Progenitor cell of endocrine pancreas (in vitro differentiated cells): Measurements from ENCODE around the gene CNBP. TPM values are rescaled to one million over a fixed set of nuclear protein-coding genes. Genes with fewer than 3 reads are reported as not detected.
A peak's percentile ranks its signal among the peaks of the same experiment; 100 is the strongest.
"Not testable (repeated sequence)": the region's sequence is repeated elsewhere in the genome, so short reads cannot be mapped to it uniquely, and the experiment has no call there.

Source experiments
- DNase-seq: peaks from one replicate; pipeline ENCODE4 v3.0.0; 2021; ENCODE audit warnings: low spot score; ENCODE audit not compliant: unreplicated experiment
- H3K27ac Mint-ChIP-seq: 2 replicates; pipeline ENCODE4 v1.8.0; 2021; ENCODE audit warnings: mild to moderate bottlenecking, moderate library complexity, mixed read lengths
- H3K27me3 Mint-ChIP-seq: 2 replicates; pipeline ENCODE4 v1.8.0; 2021; ENCODE audit warnings: mixed read lengths
- H3K36me3 Mint-ChIP-seq: 2 replicates; pipeline ENCODE4 v1.8.0; 2022; ENCODE audit warnings: mixed read lengths; ENCODE audit not compliant: insufficient read depth
- H3K4me1 Mint-ChIP-seq: 2 replicates; pipeline ENCODE4 v1.8.0; 2021; ENCODE audit warnings: low read depth, mixed read lengths
- H3K4me3 Mint-ChIP-seq: 2 replicates; pipeline ENCODE4 v1.8.0; 2021; ENCODE audit warnings: low read depth, mild to moderate bottlenecking, moderate library complexity, mixed read lengths
- H3K9me3 Mint-ChIP-seq: 2 replicates; pipeline ENCODE4 v1.8.0; 2021; ENCODE audit warnings: low read depth, mixed read lengths
- total RNA-seq: library from RNA; stranded (reverse); gene quantifications from 2 replicates; pipeline ENCODE4 v1.2.1, GENCODE V29; 2021
- TF ChIP-seq, protein P1 (sequence below): fragments of 200-600 bp; sonication (generic); IDR thresholded peaks from one replicate; pipeline ENCODE4 v1.5.0; 2021; ENCODE audit warnings: antibody characterized with exemption, mild to moderate bottlenecking; ENCODE audit not compliant: unreplicated experiment

The CNBP gene
- total RNA-seq, 1 donor from 2014 or later: 194 TPM

DNA sequence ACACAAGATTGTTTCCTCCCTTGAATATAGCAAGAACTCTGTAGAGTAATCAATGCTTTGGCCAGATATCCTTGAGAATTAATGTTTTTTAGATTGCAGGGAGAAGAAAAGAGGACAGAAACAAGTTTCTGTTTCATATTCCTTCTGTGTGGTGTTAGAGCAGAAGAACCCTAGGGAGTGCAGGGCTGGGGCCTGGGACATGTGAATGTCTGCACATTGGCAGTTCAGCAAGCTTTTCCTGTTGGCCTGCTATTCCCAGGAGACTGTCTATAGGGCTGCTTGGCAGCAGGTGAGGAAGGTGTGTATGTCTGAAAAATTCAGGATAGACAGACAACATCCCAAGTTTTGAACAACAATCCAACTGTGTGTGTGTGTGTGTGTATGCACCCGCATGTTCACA lies 13.6 kb upstream of the CNBP start:
- TF ChIP-seq, protein P1, sequence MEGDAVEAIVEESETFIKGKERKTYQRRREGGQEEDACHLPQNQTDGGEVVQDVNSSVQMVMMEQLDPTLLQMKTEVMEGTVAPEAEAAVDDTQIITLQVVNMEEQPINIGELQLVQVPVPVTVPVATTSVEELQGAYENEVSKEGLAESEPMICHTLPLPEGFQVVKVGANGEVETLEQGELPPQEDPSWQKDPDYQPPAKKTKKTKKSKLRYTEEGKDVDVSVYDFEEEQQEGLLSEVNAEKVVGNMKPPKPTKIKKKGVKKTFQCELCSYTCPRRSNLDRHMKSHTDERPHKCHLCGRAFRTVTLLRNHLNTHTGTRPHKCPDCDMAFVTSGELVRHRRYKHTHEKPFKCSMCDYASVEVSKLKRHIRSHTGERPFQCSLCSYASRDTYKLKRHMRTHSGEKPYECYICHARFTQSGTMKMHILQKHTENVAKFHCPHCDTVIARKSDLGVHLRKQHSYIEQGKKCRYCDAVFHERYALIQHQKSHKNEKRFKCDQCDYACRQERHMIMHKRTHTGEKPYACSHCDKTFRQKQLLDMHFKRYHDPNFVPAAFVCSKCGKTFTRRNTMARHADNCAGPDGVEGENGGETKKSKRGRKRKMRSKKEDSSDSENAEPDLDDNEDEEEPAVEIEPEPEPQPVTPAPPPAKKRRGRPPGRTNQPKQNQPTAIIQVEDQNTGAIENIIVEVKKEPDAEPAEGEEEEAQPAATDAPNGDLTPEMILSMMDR: no peak
- no peak for DNase-seq
- no peak overlapping the region for H3K4me3 Mint-ChIP-seq
- no peaks in the 10 kb centered on the region for H3K9me3 Mint-ChIP-seq
- no peaks in the 10 kb centered on the region for H3K4me1 Mint-ChIP-seq
- H3K27ac Mint-ChIP-seq: no peak overlapping the region
- H3K27me3 Mint-ChIP-seq: no peaks in the 10 kb centered on the region
- H3K36me3 Mint-ChIP-seq: peaks cover 1% of the 10 kb centered on the region

DNA sequence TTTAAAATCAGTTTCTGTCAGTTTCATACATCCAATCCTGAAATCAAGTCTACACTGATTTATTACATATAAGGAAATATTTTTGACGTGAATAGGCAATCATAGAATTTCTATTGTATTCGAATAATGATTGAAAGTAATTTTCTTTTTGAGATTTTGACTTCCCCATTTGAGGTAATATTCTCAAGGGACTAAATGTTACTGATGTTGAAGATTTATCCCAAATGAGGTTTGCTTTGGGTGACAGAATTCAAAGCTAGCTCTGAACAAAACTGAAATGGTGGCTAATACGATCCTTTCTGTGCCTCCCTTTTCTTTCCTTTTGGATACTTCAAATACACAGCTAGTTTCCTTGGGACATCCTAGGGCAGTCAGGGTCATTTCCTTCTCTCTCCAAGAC lies 12.9 kb upstream of the CNBP start:
- no peak overlapping the region for H3K27ac Mint-ChIP-seq
- no peak overlapping the region for H3K4me3 Mint-ChIP-seq
- peaks cover 1% of the 10 kb centered on the region for H3K36me3 Mint-ChIP-seq
- no peaks in the 10 kb centered on the region for H3K4me1 Mint-ChIP-seq
- H3K9me3 Mint-ChIP-seq: no peaks in the 10 kb centered on the region
- no peaks in the 10 kb centered on the region for H3K27me3 Mint-ChIP-seq
- DNase-seq: no peak
- TF ChIP-seq, protein P1: no peak

DNA sequence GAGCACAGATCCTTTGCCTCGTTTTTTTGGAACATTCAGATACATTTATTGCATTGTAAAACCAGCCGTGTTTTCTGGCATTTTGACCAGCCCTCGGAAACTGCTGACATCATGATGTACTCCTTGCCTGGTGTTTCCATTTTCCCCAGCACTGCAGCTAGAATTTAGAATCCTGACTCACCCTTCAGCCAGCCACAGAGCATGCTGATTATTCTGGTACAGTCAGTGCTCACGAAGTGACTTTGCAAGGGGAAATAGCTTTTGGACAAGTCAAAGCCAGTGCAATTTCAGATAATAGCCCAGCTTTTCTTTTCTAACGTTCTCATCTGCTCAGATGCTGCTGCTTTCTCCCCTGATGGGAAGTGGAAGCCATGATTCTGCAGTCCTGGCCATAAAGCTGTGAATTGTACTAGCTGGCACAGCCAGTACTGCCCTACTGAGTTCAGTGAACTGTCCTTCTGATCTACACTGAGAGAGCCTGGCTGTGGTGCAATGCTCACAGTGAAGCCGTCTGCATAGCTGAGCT lies 12.1 kb upstream of the CNBP start:
- TF ChIP-seq, protein P1: no peak
- Mint-ChIP-seq H3K36me3 (peaks cover 1% of the 10 kb centered on the region), H3K27me3 (no peaks in the 10 kb centered on the region), H3K9me3 (no peaks in the 10 kb centered on the region), H3K4me1 (no peaks in the 10 kb centered on the region), H3K27ac (no peak overlapping the region), H3K4me3 (no peak overlapping the region)
- no peak for DNase-seq

DNA sequence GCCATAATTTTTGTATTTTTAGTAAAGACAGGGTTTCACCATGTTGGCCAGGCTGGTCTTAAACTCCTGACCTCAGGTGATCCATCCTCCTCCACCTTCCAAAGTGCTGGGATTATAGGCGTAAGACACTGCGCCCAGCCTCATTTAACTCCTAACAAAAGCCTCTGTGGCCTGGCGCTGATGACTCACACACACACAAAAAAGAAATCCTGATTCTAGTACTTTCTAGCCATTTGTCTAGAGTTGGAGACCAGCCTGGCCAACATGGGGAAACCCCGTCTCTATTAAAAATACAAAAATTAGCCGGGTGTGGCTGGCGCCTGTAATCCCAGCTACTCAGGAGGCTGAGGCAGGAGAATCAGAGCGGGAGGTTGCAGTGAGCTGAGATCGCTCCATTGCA lies 6.1 kb upstream of the CNBP start:
- H3K27ac Mint-ChIP-seq, H3K36me3 Mint-ChIP-seq: not testable (repeated sequence)

DNA sequence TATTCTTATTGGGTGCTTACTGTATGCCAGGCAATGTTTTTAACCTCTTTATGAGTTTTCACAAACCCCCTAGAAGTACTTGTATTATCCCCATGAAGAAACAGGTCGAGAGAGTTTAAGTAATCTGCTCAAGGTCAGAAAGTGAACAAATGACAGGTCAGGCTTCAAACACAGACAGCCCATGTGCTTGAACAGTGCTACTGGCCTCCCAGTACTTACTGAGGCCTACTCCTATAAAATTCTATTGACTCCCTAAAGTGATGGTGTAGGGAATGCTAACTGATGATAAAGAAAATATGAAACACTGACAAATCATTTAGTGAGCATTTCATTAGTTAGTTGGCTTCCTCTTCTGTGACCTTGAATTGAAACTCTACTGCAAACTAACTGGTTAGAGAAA lies 4.2 kb upstream of the CNBP start:
- TF ChIP-seq, protein P1: no peak
- no peaks in the 10 kb centered on the region for H3K36me3 Mint-ChIP-seq
- no peak for DNase-seq
- H3K4me1 Mint-ChIP-seq: peaks cover 3% of the 10 kb centered on the region
- no peaks in the 10 kb centered on the region for H3K9me3 Mint-ChIP-seq
- H3K27me3 Mint-ChIP-seq: no peaks in the 10 kb centered on the region
- H3K4me3 Mint-ChIP-seq: no peak overlapping the region
- no peak overlapping the region for H3K27ac Mint-ChIP-seq

More for the DNA sequence above, 6.1 kb upstream of the CNBP start:
- not testable (repeated sequence) for H3K27me3 Mint-ChIP-seq, DNase-seq, H3K4me3 Mint-ChIP-seq, H3K4me1 Mint-ChIP-seq, H3K9me3 Mint-ChIP-seq

DNA sequence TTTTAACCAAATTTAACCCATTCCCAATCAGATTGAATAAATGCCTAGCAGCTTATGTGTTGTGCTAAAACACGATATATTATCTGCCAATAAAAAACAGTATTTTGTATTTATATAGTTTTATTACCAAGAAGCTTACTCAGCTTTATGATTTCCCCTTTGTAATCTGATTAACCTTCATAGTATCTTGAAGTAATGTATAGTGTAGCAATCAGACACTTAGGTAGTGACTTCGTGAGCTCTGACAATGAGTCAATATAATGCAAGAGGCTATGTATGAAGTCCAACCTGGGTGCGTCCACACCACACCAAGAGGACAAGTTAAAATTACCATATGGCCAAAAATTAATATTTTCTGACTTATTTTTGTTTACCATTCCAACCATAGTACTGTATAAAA lies 2.1 kb upstream of the CNBP start:
- Mint-ChIP-seq H3K36me3 (no peaks in the 10 kb centered on the region), H3K4me1 (peaks cover 18% of the 10 kb centered on the region), H3K27ac (no peak overlapping the region), H3K9me3 (no peaks in the 10 kb centered on the region), H3K27me3 (no peaks in the 10 kb centered on the region), H3K4me3 (peak overlapping the region; percentile 37)
- DNase-seq: no peak
- TF ChIP-seq, protein P1: no peak

DNA sequence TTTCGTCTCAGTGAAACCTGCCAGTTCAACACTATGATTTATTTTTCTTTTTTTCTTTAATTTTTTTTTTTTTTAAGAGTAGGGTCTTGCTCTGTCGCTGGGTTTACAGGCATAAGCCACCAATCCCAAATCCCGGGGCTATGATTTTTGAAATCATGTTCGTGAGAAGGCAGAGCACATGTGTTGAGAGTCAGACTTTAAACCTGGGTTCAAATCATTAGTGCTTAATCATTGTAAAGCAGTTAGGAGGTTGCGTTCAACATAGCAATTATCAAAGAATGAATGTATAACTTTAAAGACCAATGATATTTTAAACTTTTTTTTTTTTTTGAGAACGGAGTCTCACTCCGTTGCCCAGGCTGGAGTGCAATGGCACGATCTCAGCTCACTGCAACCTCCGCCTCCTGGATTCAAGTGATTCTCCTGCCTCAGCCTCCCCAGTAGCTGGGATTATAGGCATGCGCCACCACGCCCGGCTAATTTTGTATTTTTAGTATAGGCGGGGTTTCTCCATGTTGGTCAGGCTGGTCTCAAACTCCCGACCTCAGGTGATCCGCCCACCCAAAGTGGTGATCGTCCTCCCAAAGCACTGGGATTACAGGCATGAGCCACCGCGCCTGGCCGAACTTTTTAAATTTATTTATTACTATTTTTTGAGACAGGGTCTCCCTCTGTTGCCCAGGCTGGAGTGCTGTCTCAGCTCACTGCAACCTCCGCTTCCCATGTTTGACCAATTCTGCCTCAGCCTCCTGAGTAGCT lies 1.3 kb upstream of the CNBP start:
- Mint-ChIP-seq H3K4me1 (peaks cover 22% of the 10 kb centered on the region), H3K4me3 (peak overlapping the region; percentile 93)
- H3K36me3 Mint-ChIP-seq, H3K9me3 Mint-ChIP-seq, H3K27me3 Mint-ChIP-seq, DNase-seq, H3K27ac Mint-ChIP-seq: not testable (repeated sequence)
